ENCODE measurements around the gene RHOF.

DNA sequence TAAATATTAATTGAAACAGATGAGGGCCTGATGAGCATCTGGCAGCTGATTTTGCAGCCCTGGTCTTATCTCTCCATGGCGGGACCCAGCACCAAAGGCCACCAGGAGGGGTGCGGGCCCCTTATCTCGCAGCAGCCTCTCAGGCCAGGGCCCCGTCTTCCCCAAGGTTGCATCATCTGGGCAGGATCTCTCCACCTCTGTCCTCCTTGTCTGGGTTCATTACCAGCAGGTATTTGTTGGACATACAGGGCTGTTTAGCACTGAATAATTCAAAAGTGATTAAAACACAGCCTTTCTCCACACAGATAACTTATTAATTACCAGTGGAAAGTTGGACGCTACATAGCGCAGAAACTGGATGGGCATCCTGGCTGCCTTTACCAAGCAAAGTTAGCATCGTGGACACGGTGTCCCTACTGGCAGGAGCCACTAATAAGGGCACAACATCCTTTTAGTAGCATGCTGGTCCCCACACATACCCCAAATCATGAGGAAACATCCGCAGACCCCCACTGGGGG, 55.1 kb downstream of the RHOF start:
- TF ChIP-seq CTCF (IDR thresholded peaks at IDR 0.05) (no peak), POLR2AphosphoS5 (IDR thresholded peaks at IDR 0.05) (no peak), POLR2A (IDR thresholded peaks at IDR 0.05) (no peak), EP300 (IDR thresholded peaks at IDR 0.05) (no peak)

Data from stomach (tissue), 4 donors.